Nephron progenitor cell (in vitro differentiated cells): ENCODE data around the gene ACOT7.

Experiments used
- DNase-seq: peaks from one replicate; pipeline ENCODE4 v3.0.0; 2021
- H3K27ac Mint-ChIP-seq: 2 replicates; pipeline ENCODE4 v1.8.0; 2021; ENCODE audit warnings: mild to moderate bottlenecking, moderate library complexity, mixed read lengths
- H3K27me3 Mint-ChIP-seq: 2 replicates; pipeline ENCODE4 v1.8.0; 2021; ENCODE audit warnings: mild to moderate bottlenecking, low read depth, mixed read lengths; ENCODE audit not compliant: poor library complexity
- H3K36me3 Mint-ChIP-seq: 2 replicates; pipeline ENCODE4 v1.8.0; 2021; ENCODE audit warnings: low read depth, mixed read lengths
- H3K4me1 Mint-ChIP-seq: 2 replicates; pipeline ENCODE4 v1.8.0; 2021; ENCODE audit warnings: mixed read lengths
- H3K4me3 Mint-ChIP-seq: 2 replicates; pipeline ENCODE4 v1.8.0; 2021; ENCODE audit warnings: mild to moderate bottlenecking, moderate library complexity, mixed read lengths
- H3K9me3 Mint-ChIP-seq: 2 replicates; pipeline ENCODE4 v1.8.0; 2021; ENCODE audit warnings: mild to moderate bottlenecking, moderate library complexity, mixed read lengths
- CTCF ChIP-seq: fragments of 200-600 bp; sonication (generic); IDR thresholded peaks from 2 replicates; pipeline ENCODE4 v1.5.0; 2021; ENCODE audit warnings: antibody characterized with exemption

ACOT7 gene

DNA sequence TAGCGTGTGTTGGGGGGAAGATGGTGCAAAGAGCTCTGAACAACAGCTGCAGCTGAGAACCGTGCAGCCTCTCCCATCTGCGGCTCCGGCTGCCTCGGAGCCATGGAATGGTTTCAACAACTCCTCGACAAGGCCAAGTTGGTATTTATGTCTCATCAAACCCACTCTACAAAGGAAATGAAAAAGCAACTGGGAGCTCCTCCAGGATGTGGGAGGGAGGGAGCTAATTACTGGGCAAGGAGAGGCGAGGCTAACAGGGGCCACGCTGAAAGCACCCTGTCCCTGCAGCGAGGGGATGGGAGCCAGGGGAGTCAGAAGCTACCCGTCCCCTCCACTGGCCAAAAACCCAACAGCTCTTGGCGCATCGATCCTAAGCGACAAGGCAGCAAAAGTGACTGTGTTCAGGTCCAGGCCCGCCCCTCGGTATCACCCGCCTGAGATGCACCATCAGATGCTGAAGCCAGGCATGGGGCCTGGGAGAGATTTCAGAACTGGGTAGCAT lies 63.1 kb downstream of the ACOT7 start:
- TF ChIP-seq CTCF = no peak
- Mint-ChIP-seq H3K9me3 (no peaks in the 10 kb centered on the region), H3K4me3 (no peak overlapping the region), H3K4me1 (peaks cover 33% of the 10 kb centered on the region), H3K27me3 (no peaks in the 10 kb centered on the region), H3K36me3 (peaks cover 4% of the 10 kb centered on the region), H3K27ac (no peak overlapping the region)
- no peak for DNase-seq

DNA sequence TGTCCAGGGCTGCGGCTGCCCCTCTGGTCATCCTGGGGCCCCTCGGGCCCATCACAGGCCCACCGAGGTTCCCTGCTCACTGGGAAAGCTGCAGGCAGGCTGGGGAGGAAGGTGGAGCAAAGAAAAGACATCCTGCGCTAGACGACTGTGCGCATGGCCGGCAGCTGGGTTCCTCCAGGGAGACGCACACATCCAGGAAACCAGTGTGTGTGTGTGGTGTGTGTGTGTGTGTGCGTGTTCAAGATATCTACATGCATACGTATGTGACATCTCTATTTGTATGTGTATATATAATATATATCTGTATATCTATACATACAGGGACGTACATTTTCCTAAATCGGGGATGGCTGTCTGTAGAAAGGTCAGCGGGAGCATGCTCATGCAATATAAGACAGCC lies 63.7 kb downstream of the ACOT7 start:
- peaks cover 29% of the 10 kb centered on the region for H3K4me1 Mint-ChIP-seq
- no peak for TF ChIP-seq CTCF
- no peak overlapping the region for H3K4me3 Mint-ChIP-seq
- H3K36me3 Mint-ChIP-seq = peaks cover 4% of the 10 kb centered on the region
- H3K27ac Mint-ChIP-seq = no peak overlapping the region
- H3K9me3 Mint-ChIP-seq = no peaks in the 10 kb centered on the region
- no peak for DNase-seq
- no peaks in the 10 kb centered on the region for H3K27me3 Mint-ChIP-seq

DNA sequence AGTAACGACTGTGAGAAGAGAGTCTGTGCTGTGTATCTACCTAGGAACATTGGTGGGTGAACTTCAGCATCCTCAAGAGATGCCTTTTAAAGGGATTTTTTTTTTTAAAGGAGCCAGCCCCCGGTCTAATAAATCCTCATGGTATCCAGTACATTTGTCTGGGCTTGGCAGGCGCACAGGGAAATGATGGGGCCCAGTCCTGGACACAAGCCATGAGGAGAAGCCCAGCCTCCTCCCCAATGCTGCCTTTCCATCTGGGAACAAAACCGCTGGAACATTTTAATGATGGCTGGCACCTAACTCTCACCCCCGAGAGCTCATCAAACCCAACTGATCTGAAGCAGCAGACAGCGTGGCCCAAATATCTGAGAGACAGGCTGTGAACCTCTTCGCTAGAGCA lies 64.2 kb downstream of the ACOT7 start:
- TF ChIP-seq CTCF = no peak
- DNase-seq = no peak
- peak overlapping the region; percentile 30 for H3K27ac Mint-ChIP-seq

GRCh38 chr1:6328696-6329095 lies 64.9 kb downstream of the ACOT7 start:
- Mint-ChIP-seq H3K4me3 (no peak overlapping the region), H3K27ac (no peak overlapping the region), H3K4me1 (peaks cover 25% of the 10 kb centered on the region)

More for the DNA sequence above, 64.2 kb downstream of the ACOT7 start:
- Mint-ChIP-seq H3K36me3 (peaks cover 4% of the 10 kb centered on the region), H3K4me1 (peaks cover 29% of the 10 kb centered on the region), H3K9me3 (no peaks in the 10 kb centered on the region), H3K4me3 (no peak overlapping the region), H3K27me3 (no peaks in the 10 kb centered on the region)

DNA sequence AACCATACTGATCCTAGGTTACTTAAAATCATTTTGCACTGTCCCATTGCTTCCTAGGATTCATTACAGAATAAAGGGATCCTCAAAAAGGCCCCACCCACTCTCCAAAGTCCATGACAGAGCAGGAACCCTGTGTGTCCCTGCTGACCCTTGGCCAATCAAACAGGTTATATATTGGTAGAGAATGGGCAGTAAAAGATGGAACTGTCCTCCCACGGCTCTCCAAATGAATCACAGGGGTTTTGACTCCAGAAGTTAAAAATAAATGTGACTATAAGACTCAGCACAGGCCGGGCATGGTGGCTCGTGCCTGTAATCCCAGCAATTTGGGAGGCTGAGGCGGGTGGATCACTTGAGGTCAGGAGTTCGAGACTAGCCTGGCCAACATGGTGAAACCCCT lies 65.5 kb downstream of the ACOT7 start:
- Mint-ChIP-seq H3K9me3 (no peaks in the 10 kb centered on the region), H3K36me3 (peaks cover 4% of the 10 kb centered on the region), H3K4me1 (peaks cover 25% of the 10 kb centered on the region), H3K27ac (no peak overlapping the region), H3K4me3 (no peak overlapping the region), H3K27me3 (no peaks in the 10 kb centered on the region)
- DNase-seq = no peak
- no peak for TF ChIP-seq CTCF

More at GRCh38 chr1:6328696-6329095, 64.9 kb downstream of the ACOT7 start:
- TF ChIP-seq CTCF = no peak
- H3K27me3 Mint-ChIP-seq = no peaks in the 10 kb centered on the region
- peaks cover 4% of the 10 kb centered on the region for H3K36me3 Mint-ChIP-seq
- DNase-seq = no peak
- H3K9me3 Mint-ChIP-seq = no peaks in the 10 kb centered on the region

- H3K36me3 Mint-ChIP-seq = peaks cover 4% of the 10 kb centered on the region
- TF ChIP-seq CTCF = no peak
- no peak for DNase-seq
- no peak overlapping the region for H3K27ac Mint-ChIP-seq
- no peaks in the 10 kb centered on the region for H3K27me3 Mint-ChIP-seq
- no peak overlapping the region for H3K4me3 Mint-ChIP-seq
- H3K4me1 Mint-ChIP-seq = peaks cover 39% of the 10 kb centered on the region
- H3K9me3 Mint-ChIP-seq = no peaks in the 10 kb centered on the region
Measured at GRCh38 chr1:6325482-6325881, 68.1 kb downstream of the ACOT7 start.
